DND-41 (cell line): ENCODE results near the gene AKTIP.

Experiments
- ATAC-seq: fragments of 200-7000 bp; cut with Tn5 transposase; 3 replicates; pipeline ENCODE4 v1.9.1; 2021; ENCODE audit warnings: low read depth; ENCODE audit not compliant: insufficient read depth
- DNase-seq: peaks from one replicate; pipeline ENCODE4 v3.0.0-alpha.2; 2020
- H2AFZ ChIP-seq: 2 replicates; pipeline ENCODE4 v1.6.0; 2012; ENCODE audit warnings: low read depth, low read length
- H3K27ac ChIP-seq: 2 replicates; pipeline ENCODE4 v1.5.1; 2012; ENCODE audit warnings: low read length, inconsistent platforms
- H3K27me3 ChIP-seq: fragments of 200-600 bp; sonication (generic); 2 replicates; pipeline ENCODE4 v1.6.0; 2012; ENCODE audit warnings: low read length, mild to moderate bottlenecking, inconsistent platforms; ENCODE audit not compliant: insufficient read depth, poor library complexity
- H3K36me3 ChIP-seq: 2 replicates; pipeline ENCODE4 v1.5.1; 2012; ENCODE audit warnings: low read length, inconsistent platforms; ENCODE audit not compliant: insufficient read depth
- H3K4me1 ChIP-seq: 2 replicates; pipeline ENCODE4 v1.5.1; 2012; ENCODE audit warnings: mild to moderate bottlenecking, low read length; ENCODE audit not compliant: insufficient read depth
- H3K4me2 ChIP-seq: 2 replicates; pipeline ENCODE4 v1.6.0; 2012; ENCODE audit warnings: mild to moderate bottlenecking, moderate library complexity, low read length, inconsistent platforms; ENCODE audit not compliant: insufficient read depth
- H3K4me3 ChIP-seq, 2 experiments: fragments of 200-600 bp in 1 of 2; shearing (Covaris generic) in 1 of 2; 2 replicates each; pipeline ENCODE4 v1.5.1; 2012 to 2016; ENCODE audit warnings: inconsistent platforms in 2 of 2, low read length in 2 of 2, mild to moderate bottlenecking in 2 of 2, low read depth in 1 of 2, moderate library complexity in 1 of 2
- H3K79me2 ChIP-seq: 2 replicates; pipeline ENCODE4 v1.6.0; 2012; ENCODE audit warnings: low read length, inconsistent platforms; ENCODE audit not compliant: insufficient read depth
- H3K9ac ChIP-seq: 2 replicates; pipeline ENCODE4 v1.6.0; 2012; ENCODE audit warnings: low read depth, mild to moderate bottlenecking, inconsistent platforms, low read length, moderate library complexity
- H3K9me3 ChIP-seq: 2 replicates; pipeline ENCODE4 v1.5.1; 2012; ENCODE audit warnings: low read length, moderate library complexity, mild to moderate bottlenecking, inconsistent platforms; ENCODE audit not compliant: insufficient read depth, severe bottlenecking
- H4K20me1 ChIP-seq: 2 replicates; pipeline ENCODE4 v1.6.0; 2012; ENCODE audit warnings: low read length; ENCODE audit not compliant: insufficient read depth
- EZH2 ChIP-seq: IDR thresholded peaks from 3 replicates; pipeline ENCODE4 v1.6.1; 2012; ENCODE audit warnings: borderline replicate concordance, low read depth, mild to moderate bottlenecking, moderate library complexity, low read length, inconsistent platforms; ENCODE audit not compliant: severe bottlenecking
- TF ChIP-seq, protein P1 (sequence below): IDR thresholded peaks from 2 replicates; pipeline ENCODE4 v1.5.1; 2012; ENCODE audit warnings: borderline replicate concordance, low read length, moderate library complexity, mild to moderate bottlenecking; ENCODE audit not compliant: poor library complexity, severe bottlenecking; ENCODE audit errors: extremely low read depth

AKTIP gene

DNA sequence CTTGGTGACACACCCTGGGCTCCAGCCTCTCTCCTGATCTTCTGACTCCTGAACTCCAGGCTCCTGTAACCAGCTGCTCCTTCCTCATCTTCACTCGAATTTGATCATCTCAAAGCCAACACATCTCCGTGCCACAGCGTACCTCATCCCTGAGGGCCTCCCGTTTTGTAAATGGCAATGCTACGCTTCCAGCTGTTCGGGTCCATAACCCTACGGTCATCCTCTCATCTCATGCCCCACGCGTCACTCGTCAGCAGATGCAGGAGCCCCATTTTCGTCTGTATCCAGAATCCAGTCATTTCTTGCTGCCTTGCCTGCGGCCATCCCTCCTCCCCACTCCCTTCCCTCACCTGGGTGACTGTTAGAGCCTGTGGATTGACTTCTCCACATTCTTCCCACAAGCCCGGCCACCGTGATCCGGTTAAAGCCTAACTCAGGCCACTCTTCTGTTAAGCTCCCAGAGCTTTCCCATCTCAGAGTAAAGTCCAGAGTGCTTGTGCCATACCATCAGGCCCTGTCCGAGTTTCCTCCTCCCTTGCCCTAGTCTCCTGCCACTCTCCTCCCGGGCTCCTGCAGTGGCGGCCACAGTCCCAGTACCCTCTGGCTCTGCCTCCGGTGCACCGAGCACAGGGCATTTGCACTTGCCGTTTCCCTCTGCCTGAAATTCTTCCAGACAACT is 20.3 kb upstream of the AKTIP start:
- H3K9me3 ChIP-seq, result no peaks in the 10 kb centered on the region
- H3K4me2 ChIP-seq, result no peak overlapping the region
- H3K27ac ChIP-seq, result no peak overlapping the region
- ATAC-seq (no peak), DNase-seq (no peak)
- no peaks in the 10 kb centered on the region for H3K79me2 ChIP-seq
- TF ChIP-seq EZH2, result no peak
- TF ChIP-seq, protein P1, sequence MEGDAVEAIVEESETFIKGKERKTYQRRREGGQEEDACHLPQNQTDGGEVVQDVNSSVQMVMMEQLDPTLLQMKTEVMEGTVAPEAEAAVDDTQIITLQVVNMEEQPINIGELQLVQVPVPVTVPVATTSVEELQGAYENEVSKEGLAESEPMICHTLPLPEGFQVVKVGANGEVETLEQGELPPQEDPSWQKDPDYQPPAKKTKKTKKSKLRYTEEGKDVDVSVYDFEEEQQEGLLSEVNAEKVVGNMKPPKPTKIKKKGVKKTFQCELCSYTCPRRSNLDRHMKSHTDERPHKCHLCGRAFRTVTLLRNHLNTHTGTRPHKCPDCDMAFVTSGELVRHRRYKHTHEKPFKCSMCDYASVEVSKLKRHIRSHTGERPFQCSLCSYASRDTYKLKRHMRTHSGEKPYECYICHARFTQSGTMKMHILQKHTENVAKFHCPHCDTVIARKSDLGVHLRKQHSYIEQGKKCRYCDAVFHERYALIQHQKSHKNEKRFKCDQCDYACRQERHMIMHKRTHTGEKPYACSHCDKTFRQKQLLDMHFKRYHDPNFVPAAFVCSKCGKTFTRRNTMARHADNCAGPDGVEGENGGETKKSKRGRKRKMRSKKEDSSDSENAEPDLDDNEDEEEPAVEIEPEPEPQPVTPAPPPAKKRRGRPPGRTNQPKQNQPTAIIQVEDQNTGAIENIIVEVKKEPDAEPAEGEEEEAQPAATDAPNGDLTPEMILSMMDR, result no peak
- H3K4me1 ChIP-seq, result peaks cover 58% of the 10 kb centered on the region
- 0 out of 2 replicates have a peak, but pooled peaks cover 3% of the 10 kb centered on the region for H4K20me1 ChIP-seq
- H2AFZ ChIP-seq, result no peak overlapping the region
- H3K4me3 ChIP-seq, result no peak overlapping the region
- H3K27me3 ChIP-seq, result no peaks in the 10 kb centered on the region
- no peaks in the 10 kb centered on the region for H3K36me3 ChIP-seq
- no peak overlapping the region for H3K9ac ChIP-seq

DNA sequence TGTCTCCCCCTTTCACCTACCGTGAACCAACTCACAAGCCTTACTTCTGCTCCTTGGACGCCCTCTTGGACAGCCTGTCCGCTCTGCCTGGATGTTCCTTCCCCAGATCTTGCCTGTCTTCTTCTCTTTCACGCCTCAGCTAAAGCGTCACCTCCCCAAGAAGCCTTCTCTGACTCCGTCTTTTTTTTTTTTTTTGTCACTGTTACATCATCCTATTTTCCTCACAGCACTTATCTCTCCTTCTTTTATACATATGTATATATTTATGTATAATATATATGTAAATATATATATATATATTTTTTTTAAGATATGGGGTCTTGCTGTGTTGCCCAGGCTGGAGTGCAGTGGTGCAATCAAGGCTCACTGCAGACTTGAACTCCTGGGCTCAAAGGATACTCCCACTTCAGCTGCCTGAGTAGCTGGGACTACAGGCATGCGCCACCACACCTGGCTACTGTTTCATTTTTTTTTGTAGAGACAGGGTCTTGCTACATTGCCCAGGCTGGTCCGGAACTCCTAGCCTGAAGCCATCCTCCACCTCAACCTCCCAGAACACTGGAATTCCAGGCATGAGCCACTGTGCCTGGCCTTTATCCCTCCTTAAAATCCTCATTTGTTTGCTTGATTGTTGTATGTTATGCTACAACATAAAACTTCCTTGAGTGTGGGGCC is 16.5 kb upstream of the AKTIP start:
- Histone ChIP-seq H3K27ac (peak overlapping the region; percentile 83), H3K36me3 (no peaks in the 10 kb centered on the region), H3K4me1 (peaks cover 60% of the 10 kb centered on the region), H3K9ac (peak overlapping the region; percentile 35), H3K4me3 (peak overlapping the region in 1 of 2 experiments; percentile 56; a peak in 2 of 4 replicates), H3K9me3 (no peaks in the 10 kb centered on the region), H3K4me2 (peak overlapping the region; percentile 80), H3K79me2 (no peaks in the 10 kb centered on the region), H2AFZ (no peak overlapping the region), H4K20me1 (0 out of 2 replicates have a peak, but pooled peaks cover 3% of the 10 kb centered on the region), H3K27me3 (no peaks in the 10 kb centered on the region)
- DNase-seq (no peak), ATAC-seq (no peak)
- TF ChIP-seq, protein P1, result no peak
- no peak for TF ChIP-seq EZH2

DNA sequence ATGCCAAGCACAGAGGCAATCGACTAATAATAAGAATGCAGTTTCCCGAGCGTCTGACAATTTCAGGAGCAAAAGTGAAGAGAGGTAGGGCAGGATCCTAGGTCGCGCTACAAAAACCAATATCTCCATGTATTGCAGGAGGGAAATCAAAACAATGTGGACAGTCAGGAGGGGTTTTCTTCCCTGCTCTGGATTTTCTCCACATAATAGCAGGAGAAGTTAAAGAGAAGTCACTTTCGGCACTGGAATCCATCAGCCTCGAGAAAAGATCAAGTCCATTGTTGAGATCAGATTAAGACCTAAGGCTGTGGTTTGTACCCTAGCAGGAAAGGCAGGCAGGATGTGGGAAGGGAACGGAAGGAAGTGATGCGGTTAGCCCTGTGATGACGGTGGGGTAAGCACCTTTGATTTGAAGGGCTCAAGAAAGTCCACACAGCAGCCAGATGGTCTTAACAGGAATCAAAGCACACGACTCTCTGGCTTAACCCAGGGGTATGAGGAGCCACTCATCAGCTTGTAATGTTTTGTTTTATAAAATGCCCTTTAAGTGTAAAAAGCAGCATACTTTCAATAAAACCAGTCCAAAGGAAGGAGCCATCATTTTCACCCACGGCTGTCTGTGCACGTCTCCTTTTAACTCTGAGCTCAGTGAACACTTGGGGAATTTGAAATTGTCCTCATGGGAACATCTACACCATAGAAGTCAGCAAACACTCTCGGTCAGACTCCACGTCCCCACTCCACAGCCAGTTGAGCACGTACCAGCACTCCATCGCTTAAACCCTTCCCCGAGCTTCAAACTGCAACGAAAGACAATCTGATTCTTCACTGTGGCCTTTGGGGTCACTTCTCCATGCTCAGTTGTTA is 15.8 kb upstream of the AKTIP start:
- ATAC-seq (peak; percentile 93), DNase-seq (peak; percentile 92)
- Histone ChIP-seq H3K9me3 (peaks cover 2% of the 10 kb centered on the region), H4K20me1 (0 out of 2 replicates have a peak, but pooled peaks cover 3% of the 10 kb centered on the region), H3K4me1 (peaks cover 60% of the 10 kb centered on the region), H3K27me3 (no peaks in the 10 kb centered on the region), H3K79me2 (no peaks in the 10 kb centered on the region), H3K9ac (peak overlapping the region; percentile 49), H3K4me2 (peak overlapping the region; percentile 80), H3K27ac (peak overlapping the region; percentile 83), H2AFZ (0 out of 2 replicates have a peak overlapping the region, but pooled peaks have one; percentile 17), H3K4me3 (peak overlapping the region; percentile 5 to 56; a peak in 3 of 4 replicates), H3K36me3 (no peaks in the 10 kb centered on the region)
- TF ChIP-seq EZH2, result no peak
- TF ChIP-seq, protein P1, result no peak
